Activated CD4-positive, alpha-beta T cell treated with anti-CD3 and anti-CD28 coated beads, Interleukin-2, amount 50 U/mL, for 1 hour (primary cell): Measurements from ENCODE around the gene LRRTM3.

Source experiments
- DNase-seq: peaks from one replicate; pipeline ENCODE4 v3.0.0-alpha.2; 2020

The LRRTM3 gene

DNA sequence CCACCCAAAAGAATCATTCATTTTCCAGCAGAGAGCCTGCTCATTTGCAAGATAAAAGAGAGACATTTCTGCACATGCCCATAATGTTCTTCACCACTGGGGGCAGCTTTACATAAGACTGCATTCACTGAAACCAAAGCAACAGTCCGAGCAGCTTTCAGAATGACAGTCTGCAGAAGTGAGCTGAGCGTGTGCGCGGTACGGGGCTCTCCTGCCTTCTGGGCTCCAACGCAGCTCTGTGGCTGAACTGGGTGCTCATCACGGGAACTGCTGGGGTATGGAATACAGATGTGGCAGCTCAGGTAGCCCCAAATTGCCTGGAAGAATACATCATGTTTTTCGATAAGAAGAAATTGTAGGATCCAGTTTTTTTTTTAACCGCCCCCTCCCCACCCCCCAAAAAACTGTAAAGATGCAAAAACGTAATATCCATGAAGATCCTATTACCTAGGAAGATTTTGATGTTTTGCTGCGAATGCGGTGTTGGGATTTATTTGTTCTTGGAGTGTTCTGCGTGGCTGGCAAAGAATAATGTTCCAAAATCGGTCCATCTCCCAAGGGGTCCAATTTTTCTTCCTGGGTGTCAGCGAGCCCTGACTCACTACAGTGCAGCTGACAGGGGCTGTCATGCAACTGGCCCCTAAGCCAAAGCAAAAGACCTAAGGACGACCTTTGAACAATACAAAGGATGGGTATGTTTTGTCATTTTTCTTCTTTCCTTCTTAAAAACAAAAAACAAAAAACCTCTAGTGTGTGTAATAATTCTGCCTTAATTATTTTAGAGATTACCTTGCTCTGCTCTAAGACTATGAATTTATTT, at the start of gene LRRTM3:
Gene LRRTM3 (plus strand): TSS at position 141 of the 820 bp plus-strand sequence.
- no peak for DNase-seq

- no peak for DNase-seq
Observed at GRCh38 chr10:66877361-66877760, 48.5 kb upstream of the LRRTM3 start.

DNA sequence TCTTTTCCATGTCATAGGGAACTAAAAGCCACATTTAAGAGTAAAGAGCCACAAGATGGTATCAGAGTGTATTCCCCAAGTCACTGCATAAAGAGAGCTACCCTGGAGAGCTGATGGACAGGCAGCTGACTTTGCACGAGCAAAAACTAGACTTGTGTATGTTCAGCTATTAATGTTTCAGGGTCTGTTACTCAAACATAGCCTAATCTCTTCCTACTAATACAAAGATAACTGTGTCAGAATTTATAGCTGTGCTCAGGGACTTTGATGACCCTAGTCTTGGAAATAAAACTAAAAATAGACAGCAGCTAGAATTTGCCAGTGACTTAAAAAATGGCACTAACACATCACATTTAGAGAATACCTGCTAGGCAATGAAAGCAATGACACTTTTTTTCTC, 45.5 kb upstream of the LRRTM3 start:
- DNase-seq, result no peak

GRCh38 chr10:66880826-66881225, 45.0 kb upstream of the LRRTM3 start:
- DNase-seq, result no peak

DNA sequence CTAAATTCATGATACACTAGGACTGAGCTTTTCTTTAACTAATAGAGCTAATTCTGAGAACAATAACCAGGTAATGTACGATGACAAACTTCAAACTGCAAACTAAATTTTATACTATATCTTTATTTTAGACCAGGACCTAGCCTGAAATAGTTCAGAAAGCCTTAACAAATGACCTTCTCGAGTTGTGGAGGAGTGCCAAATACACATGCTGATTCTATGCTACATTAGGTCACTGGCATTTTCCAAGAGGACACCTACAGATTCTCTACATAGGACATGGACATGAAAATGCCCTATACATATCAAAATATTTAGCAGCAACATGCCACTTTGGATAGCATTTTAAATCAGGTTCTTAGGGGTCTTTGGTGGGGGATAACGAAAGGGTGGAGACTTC, 44.0 kb upstream of the LRRTM3 start:
- DNase-seq, result no peak

DNA sequence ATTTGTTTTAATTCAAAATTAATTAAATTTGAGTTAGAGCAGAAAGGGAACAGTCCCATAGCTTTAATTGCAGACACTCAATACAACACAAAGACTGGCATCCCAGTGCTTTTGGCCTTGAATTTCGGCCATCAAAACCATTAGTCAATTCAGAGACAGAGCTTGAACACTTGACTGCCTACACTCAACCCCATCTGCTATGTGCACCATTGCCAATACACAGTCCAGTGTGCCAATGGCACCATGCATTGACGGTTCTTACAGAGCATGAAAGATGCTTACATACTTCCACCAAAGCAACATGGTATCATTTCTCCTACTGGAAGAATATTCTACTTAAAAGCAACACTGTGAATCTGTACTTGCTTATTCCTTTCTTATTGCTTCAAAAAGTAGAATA, 43.6 kb upstream of the LRRTM3 start:
- DNase-seq, result no peak

- no peak for DNase-seq
Observed at GRCh38 chr10:66886848-66887247, 39.0 kb upstream of the LRRTM3 start.

GRCh38 chr10:66888237-66888636, 37.6 kb upstream of the LRRTM3 start:
- no peak for DNase-seq

- no peak for DNase-seq
Observed at GRCh38 chr10:66892871-66893270, 33.0 kb upstream of the LRRTM3 start.

DNA sequence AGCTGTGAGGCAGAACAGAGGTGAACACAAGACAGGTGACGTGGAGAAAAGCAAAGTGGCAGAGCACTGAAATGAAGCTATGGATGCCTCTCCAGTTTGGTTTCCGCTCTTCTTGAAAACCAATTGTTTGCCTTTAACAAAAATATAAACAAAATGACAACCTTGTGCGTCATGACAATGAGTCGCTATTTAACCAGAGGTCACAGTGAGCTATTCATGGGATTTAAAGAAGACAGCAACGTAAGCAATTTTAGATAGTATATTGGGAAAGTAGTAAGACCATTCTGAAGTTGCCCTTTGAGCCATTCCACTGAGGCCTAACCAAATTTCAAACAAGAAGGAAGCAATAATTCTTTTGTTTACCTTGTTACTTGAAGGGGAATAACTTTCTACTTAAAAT, 15.2 kb upstream of the LRRTM3 start:
- no peak for DNase-seq

- DNase-seq, result no peak
Observed at GRCh38 chr10:66916030-66916429, 9.8 kb upstream of the LRRTM3 start.

- DNase-seq, result no peak
Observed at GRCh38 chr10:66917104-66917503, 8.7 kb upstream of the LRRTM3 start.

- DNase-seq, result no peak
Observed at GRCh38 chr10:66919248-66919647, 6.6 kb upstream of the LRRTM3 start.

DNA sequence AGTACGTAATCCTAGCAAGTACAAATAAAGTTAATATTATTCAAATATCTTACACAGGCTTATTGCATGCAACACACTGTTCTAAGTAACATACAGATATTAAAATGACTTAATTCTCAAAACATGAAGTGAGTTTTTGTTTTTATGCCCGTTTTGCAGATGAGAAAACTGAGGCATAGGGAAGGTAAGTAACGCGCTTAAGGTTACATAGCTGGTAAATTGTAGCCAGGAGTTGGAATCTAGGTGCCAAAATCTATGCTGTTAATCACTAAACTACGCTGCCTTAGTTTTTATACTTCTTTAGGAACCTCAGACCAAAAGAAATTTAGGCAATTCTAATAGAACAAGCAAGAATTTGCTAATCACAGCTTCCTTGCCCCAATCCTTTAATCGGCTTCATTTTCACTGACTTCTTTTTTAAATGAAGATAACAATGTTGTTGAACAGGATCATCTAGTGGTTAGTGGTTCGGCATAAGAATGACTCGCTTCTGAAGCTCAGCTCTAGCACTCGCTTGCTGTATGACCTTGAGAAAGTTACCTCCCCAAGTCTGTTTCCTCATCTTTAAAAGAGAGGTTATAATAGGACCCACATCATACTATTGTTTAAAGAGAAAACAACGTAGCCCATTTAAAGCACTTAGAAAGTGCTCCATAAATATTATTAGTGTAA, 1.0 kb upstream of the LRRTM3 start:
- DNase-seq, result no peak

- DNase-seq, result no peak
Observed at GRCh38 chr10:66925373-66925772, 463 bp upstream of the LRRTM3 start.

DNA sequence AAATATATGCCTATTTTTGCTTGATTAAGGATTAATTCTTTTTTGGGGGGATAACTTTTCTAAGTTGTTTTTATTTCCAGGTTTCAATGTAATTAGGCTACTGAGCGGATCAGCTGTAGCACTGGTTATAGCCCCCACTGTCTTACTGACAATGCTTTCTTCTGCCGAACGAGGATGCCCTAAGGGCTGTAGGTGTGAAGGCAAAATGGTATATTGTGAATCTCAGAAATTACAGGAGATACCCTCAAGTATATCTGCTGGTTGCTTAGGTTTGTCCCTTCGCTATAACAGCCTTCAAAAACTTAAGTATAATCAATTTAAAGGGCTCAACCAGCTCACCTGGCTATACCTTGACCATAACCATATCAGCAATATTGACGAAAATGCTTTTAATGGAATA, 1.0 kb downstream of the LRRTM3 start:
- DNase-seq, result no peak

- DNase-seq, result no peak
Observed at GRCh38 chr10:66927251-66927935, 1.6 kb downstream of the LRRTM3 start.

- no peak for DNase-seq
Observed at GRCh38 chr10:66927971-66928770, 2.3 kb downstream of the LRRTM3 start.

DNA sequence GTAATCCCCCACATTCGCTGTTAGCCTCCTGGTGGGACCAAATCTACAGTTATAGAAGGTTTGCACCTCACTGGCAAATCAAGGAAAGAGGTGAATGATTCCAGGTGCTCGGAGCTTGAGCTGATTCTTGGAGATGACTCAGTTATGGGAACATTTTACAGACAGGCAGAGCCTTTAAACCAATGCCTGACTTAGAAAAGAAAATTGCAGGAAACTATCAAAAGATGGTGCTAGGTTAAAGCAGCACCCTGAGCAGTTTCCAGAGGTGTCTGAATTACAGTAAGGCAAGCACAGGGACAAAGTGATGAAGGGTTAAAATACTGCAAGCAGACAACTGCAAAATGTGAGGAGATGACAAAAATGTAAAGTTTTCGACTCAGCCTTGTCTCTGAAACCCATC, 2.9 kb downstream of the LRRTM3 start:
- no peak for DNase-seq

DNA sequence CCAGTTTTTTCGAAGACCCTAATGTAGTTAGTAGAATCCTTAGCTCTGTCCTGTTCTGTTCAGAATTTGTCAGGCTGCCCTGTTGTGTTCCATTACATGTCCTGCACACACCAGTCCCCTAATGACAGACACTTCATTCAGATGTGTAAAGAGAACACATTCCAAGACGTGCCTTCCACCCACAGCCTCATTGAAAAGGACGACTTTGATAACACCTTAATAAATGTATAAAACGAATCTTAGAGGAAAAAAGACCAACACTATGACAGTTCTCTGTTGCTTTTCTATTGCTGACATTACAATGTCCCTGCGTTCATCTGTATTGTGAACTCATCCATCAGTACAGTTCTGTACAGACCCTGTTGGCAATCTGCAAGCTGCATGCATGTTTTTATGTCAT, 3.5 kb downstream of the LRRTM3 start:
- no peak for DNase-seq

DNA sequence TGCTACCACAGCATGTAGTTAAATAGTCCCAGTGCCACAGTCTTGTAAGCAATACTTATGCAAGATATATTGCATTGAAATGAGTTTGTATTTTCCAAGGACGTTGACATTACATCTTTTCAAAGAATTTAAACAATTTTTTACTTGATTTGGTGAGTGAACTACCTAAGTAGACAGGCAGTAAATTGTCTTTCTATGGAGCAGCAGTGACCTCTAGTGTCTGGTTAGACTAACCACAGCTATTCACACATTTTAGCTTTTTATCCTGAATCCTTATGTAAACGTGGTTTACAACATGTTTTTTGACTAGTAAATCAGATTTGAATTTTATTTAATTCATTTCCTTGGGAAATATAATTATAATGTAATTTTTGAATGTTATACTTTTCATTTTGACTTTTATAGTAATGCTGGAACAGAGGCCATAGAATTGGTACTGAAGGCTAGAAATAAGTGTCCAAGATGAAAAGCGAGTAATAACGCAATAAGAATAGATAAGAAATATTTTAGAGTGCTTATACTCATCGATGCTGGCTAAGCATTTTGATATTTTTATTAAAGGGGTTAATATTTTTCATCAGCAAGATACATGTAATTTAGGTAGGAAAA, 5.6 kb downstream of the LRRTM3 start:
- DNase-seq, result no peak

DNA sequence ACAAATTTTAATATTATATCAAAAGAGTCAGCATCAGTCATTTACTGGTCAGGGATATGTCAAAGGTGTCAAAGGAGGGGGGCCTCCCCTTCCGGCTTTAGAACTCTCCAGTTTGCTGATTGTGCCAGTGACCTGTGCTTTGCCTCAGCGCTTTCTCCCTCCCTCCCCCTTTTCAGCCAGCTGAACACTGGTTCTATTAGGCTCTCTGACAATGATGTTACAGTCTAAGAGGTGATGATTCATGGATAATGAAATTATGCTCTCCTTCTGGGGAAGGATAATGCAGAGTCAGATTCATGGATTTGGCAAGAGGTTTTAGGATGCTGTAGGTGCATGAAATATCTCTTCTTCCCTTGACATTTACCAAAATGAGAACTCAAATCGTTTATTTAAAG, 6.1 kb downstream of the LRRTM3 start:
- no peak for DNase-seq

DNA sequence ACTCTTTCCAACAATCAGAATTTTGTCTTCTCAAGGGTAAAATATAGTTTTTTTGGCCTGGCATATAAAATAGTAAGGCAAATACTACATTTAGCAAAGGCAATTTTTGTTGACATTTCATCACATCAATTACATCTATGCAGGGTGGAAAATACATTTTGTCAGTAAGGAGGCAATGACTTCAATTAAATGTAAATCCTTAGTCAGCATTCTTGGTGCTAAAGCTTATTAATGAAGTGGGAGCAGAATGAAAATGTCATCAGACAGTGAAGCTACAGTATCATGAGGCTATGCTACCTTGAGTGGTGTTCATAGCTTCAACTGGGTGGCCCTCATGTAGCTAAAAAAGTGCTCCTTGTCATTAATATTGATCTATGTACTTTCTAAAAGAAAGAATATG, 8.9 kb downstream of the LRRTM3 start:
- DNase-seq, result no peak
